Posterior vena cava (tissue), 2 donors: ENCODE measurements around the gene ACP3. TPM values are rescaled to one million over a fixed set of nuclear protein-coding genes. Genes with fewer than 3 reads are reported as not detected.
"Not testable (repeated sequence)": the region's sequence is repeated elsewhere in the genome, so short reads cannot be mapped to it uniquely, and the experiment has no call there.

ENCODE experiments used
- DNase-seq: peaks from one replicate; pipeline ENCODE4 v3.0.0-alpha.2; 2020; ENCODE audit warnings: low spot score
- intact Hi-C, 2 donors: fragments of 100-400 bp; cut with DNase I; formaldehyde crosslinking; loops; one replicate each; pipeline versions ENCODE4 v1.14.1 to v1.14.2; 2022 to 2023
- total RNA-seq, 2 donors: library from RNA; stranded (reverse); fragmentation: NEBNext Ultra II Directional; extraction: Animal tissue kit (Norgen Biotek cat#: 25700); gene quantifications; one replicate each; pipeline ENCODE4 v1.2.1, GENCODE V29; 2021
- donor health status: DM: yes; HTN: yes; CAD: no.
- donor health status: DM: yes; HTN: yes; CAD: no.

ACP3 gene
- total RNA-seq, 2 donors from 2014 or later, result 1.3 to 3.3 TPM

GRCh38 chr3:132351222-132351806 is 34.1 kb downstream of the ACP3 start:
- no peak for DNase-seq
- intact Hi-C loops, result no loop called here

- intact Hi-C loops, result no loop called here
- no peak for DNase-seq
These were observed 35.4 kb downstream of the ACP3 start for GRCh38 chr3:132352556-132353143.

- DNase-seq, result no peak
- intact Hi-C loops, result no loop called here
These were observed 37.9 kb downstream of the ACP3 start for GRCh38 chr3:132354916-132355702.

- intact Hi-C loops, result no loop called here
- no peak for DNase-seq
These were observed 39.4 kb downstream of the ACP3 start for GRCh38 chr3:132356568-132356967.

GRCh38 chr3:132360717-132361116 is 43.5 kb downstream of the ACP3 start:
- intact Hi-C loops, result no loop called here
- no peak for DNase-seq

GRCh38 chr3:132362329-132362728 is 45.1 kb downstream of the ACP3 start:
- intact Hi-C loops, result no loop called here
- DNase-seq, result no peak

- intact Hi-C loops, result no loop called here
- DNase-seq, result no peak
These were observed 51.3 kb downstream of the ACP3 start for GRCh38 chr3:132368515-132368914.

- intact Hi-C loops, result no loop called here
- no peak for DNase-seq
These were observed 51.8 kb downstream of the ACP3 start for GRCh38 chr3:132368962-132369361.

- DNase-seq, intact Hi-C loops: not testable (repeated sequence)
These were observed 59.7 kb downstream of the ACP3 start for GRCh38 chr3:132376945-132377354.

- intact Hi-C loops, result no loop called here
- DNase-seq, result no peak
These were observed 61.0 kb downstream of the ACP3 start for GRCh38 chr3:132378048-132378762.

GRCh38 chr3:132378846-132379245 is 61.6 kb downstream of the ACP3 start:
- DNase-seq, result no peak
- intact Hi-C loops, result no loop called here

GRCh38 chr3:132380920-132381319 is 63.7 kb downstream of the ACP3 start:
- intact Hi-C loops, result no loop called here

GRCh38 chr3:132381348-132381944 is 64.2 kb downstream of the ACP3 start:
- no peak for DNase-seq
- intact Hi-C loops, result no loop called here

More at GRCh38 chr3:132380920-132381319, 63.7 kb downstream of the ACP3 start:
- DNase-seq, result no peak

GRCh38 chr3:132382267-132382666 is 65.1 kb downstream of the ACP3 start:
- intact Hi-C loops, result no loop called here
- no peak for DNase-seq

- no peak for DNase-seq
- intact Hi-C loops, result no loop called here
These were observed 65.5 kb downstream of the ACP3 start for GRCh38 chr3:132382688-132383194.

- intact Hi-C loops, result no loop called here
- DNase-seq, result no peak
These were observed 69.1 kb downstream of the ACP3 start for GRCh38 chr3:132386259-132386658.

- intact Hi-C loops, result not testable (repeated sequence)
These were observed 75.5 kb downstream of the ACP3 start for GRCh38 chr3:132392675-132393074.

GRCh38 chr3:132394320-132394719 is 77.1 kb downstream of the ACP3 start:
- DNase-seq, result no peak
- intact Hi-C loops, result no loop called here

More at GRCh38 chr3:132392675-132393074, 75.5 kb downstream of the ACP3 start:
- DNase-seq, result not testable (repeated sequence)

- DNase-seq, result no peak
- intact Hi-C loops, result no loop called here
These were observed 77.9 kb downstream of the ACP3 start for GRCh38 chr3:132395126-132395525.
